Globus pallidus (tissue), 1 donor: Measurements from ENCODE around the gene RBFOX2.

Source experiments
- DNase-seq: peaks from one replicate; pipeline ENCODE4 v3.0.0-alpha.2; 2015; ENCODE audit warnings: low spot score

Gene RBFOX2

GRCh38 chr22:35973388-35973787 lies 55.2 kb downstream of the RBFOX2 start:
- no peak for DNase-seq

- no peak for DNase-seq
Measured at GRCh38 chr22:35972559-35972958, 56.1 kb downstream of the RBFOX2 start.

DNA sequence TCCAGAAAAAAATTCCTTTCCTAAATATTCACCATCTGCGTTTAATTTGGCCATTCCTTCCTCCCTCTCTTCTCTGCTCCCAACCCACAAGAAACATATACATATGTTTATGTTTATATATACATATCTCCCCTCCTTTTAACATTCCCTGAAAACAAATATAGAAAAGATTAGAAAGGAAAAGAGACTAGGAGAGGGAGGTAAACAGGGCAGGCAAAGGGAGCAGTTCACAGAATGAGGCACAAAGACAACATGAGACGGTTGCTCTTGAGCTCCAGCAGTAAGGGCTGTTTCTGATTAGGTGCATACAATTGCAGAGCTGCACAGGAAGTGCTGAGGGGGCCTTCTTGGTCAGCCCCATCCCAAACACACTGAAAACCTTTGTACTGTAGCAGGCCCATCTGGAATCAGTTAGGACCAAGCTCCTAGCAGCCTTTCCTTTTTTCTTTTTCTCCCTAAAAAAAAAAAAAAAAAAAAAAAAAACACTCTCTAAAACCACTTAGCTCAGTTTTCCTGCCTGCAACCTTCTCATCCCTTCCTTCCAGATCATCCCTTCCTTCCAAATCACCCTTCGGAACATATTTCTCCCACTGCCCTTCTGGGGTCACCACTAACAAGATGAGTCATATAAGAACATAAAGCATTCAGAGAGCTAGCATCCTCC lies 57.0 kb downstream of the RBFOX2 start:
- DNase-seq = no peak

- DNase-seq = no peak
Measured at GRCh38 chr22:35970616-35971455, 57.8 kb downstream of the RBFOX2 start.

DNA sequence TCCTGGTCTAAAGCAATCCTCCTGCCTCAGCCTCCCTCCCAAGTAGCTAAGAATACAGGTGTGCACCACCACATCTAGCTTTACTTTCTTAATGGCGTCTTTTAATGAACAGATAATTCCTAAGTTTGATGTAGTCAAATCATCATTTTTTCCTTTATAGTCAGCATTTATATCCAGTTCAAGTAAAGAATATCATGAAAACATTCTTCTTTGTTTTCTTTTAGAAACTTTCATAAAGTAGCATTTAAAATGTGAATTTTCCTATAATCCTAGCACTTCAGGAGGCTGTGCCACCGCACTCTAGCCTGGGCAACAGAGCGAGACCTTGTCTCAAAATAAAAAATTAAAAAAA lies 61.6 kb downstream of the RBFOX2 start:
- no peak for DNase-seq

GRCh38 chr22:35966314-35967045 lies 62.1 kb downstream of the RBFOX2 start:
- DNase-seq = no peak

DNA sequence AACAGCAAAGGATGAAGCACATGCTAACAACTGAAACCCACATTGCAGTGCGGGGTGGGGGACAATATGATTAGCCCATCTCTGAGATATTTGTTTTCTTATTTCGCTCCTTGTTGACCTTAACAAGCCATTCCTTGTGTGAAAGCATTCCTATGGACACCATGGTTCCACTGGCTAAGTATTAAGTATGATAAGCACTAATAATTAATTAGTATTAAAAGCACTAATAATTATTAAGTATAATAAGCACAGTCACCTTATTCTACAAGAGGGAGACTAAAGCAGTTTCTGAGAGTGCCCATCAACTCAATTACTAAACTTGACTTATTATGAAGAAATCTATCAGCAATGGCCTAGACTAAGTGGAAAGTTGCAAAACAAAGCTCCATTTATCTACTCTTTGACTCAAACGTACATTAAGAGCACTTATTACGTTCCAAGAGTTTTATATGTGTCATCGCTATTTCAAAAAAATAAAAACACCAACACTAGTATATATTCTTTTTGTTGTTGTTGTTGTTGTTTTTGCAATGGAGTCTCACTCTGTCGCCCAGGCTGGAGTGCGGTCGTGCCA lies 65.3 kb downstream of the RBFOX2 start:
- no peak for DNase-seq

- peak; percentile 20 for DNase-seq
Measured at GRCh38 chr22:35961480-35962295, 66.9 kb downstream of the RBFOX2 start.

GRCh38 chr22:35960854-35961253 lies 67.8 kb downstream of the RBFOX2 start:
- no peak for DNase-seq

DNA sequence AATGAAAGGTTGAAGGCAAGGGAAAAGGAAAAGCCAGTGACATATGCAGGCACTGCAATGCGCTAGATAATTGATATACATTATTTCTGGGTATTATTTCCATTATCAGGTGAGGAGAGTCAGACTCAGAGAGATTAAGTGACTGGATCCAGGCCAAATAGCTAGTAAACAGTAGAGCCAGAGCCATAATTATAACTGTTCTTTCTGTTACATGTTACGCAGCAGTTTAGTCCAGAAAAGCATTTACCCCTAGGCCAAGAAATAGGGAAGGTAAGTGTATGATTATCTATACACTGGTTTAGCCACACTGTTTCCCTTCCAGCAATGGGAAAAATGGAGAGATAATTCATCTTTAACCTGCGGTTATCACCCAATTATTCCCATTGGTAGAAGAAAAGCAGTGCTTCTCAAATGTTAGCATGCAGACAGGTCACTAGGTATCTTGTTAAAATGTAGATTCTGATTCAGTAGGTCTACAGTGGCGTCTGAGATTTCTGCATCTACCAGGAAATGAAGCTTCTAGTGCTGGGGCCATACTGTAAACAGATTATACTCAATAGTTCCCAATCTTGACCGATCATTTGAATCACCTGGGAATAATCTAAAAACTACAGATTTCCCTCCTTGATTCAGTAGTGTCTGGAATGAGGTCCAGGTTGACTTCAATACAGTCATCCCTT lies 69.4 kb downstream of the RBFOX2 start:
- DNase-seq = no peak

DNA sequence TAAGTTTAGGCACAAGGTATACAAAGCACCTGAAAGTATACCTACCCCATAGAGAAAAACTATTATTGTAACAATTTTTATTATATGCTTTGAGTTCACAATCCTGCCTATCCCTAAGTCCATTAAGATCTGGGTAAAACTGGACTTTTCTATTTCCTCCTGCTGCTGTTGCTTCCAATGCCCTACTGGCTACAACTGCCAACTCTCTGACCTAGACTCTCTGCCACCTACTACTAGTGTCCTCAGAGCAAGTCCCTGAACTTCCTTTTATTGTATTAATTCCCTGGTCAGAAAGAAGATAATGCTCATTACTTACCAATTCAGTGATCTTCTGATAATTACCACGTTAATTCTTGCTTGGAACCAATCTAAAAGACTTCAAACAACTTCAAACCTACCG lies 70.3 kb downstream of the RBFOX2 start:
- no peak for DNase-seq

- DNase-seq = no peak
Measured at GRCh38 chr22:35957589-35957988, 71.0 kb downstream of the RBFOX2 start.

- no peak for DNase-seq
Measured at GRCh38 chr22:35956850-35957249, 71.8 kb downstream of the RBFOX2 start.

- no peak for DNase-seq
Measured at GRCh38 chr22:35955546-35955945, 73.1 kb downstream of the RBFOX2 start.

DNA sequence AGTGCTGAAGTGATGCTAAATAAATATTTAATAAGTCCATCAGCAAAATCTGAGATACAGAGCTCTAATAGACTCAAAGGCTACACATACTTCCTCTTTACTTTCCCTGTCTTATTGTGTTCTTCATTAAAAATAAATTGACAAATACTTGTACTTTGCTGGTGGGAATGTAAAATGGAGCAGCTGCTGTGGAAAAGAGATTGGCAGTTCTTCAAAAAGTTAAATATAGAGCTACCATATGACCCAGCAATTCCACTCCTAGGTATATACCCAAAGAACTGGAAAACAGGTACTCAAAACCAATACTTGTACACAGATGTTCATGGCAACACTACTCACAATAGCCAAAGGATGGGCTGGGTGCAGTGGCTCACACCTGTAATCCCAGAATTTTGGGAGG lies 76.0 kb downstream of the RBFOX2 start:
- DNase-seq = no peak

DNA sequence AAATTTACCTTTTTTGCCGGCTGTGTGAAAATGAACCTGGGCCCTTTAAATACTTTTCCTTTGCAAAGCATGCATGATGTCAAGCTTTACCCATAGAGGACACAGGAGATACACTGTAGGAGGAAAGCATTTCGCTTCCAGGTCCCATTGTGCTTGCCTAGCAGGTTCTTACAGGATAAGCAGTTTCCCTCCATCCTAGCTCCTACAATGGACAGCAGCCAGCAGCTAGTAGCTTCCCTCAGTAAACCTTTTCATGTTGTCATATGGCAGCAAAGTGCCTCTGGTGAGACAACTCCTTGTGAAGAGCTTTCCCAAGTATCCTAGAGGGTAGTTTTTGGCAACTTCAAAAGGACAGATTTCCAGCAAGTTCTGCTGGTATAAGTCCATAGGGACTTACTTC lies 78.4 kb downstream of the RBFOX2 start:
- DNase-seq = no peak

- no peak for DNase-seq
Measured at GRCh38 chr22:35949243-35949642, 79.4 kb downstream of the RBFOX2 start.

DNA sequence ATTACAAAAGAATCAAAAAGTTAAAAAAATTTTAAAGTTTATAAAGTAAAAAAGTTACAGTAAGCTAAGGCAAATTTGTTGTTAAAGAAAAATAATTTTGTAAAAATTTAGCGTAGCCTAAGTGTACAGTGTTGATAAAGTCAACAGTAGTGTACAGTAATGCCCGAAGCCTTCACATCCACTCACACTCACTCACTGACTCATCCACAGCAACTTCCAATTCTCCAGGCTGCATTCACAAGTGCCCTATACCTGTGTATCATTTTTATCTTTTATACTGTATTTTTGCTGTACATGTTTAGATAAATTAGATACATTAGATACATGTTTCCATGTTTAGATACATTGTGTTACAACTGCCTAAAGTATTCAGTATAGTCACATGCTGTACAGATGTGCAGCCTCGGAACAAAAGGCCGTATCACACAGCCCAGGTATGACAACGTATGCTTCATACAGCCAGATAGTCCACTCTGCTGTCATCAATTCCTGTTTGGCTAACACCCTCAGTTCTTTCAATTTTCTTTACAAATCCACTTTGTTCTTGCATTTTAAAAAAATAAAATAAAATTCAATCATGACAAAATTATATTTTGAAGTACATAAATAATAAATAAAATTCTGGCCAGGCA lies 80.7 kb downstream of the RBFOX2 start:
- DNase-seq = no peak

- DNase-seq = no peak
Measured at GRCh38 chr22:35944458-35944857, 84.2 kb downstream of the RBFOX2 start.

DNA sequence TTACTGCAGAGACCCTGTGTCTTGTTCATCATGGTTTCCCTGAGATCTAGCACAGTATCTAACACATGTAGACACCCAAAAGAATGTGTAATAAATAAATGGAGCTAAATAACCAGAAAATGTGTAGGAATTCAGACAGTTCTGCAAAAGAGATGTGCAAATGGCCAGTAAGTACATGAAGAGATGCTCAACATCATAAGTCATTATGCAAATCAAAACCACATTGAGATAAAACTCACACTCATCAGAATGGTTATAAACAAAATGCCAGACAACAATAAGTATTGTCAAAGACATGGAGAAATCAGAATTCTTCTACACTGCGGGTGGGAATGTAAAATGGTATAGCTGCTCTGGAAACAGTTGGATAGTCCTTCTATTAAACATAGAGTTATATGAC lies 88.5 kb downstream of the RBFOX2 start:
- DNase-seq = no peak

GRCh38 chr22:35938226-35938625 lies 90.4 kb downstream of the RBFOX2 start:
- no peak for DNase-seq
